Suprapubic skin (tissue), 4 donors: ENCODE measurements around the gene COL25A1.

Experiments
- CTCF ChIP-seq, 2 donors: fragments of 200-600 bp in 1 of 2; fragments of 450-650 bp in 1 of 2; sonication (generic) in 1 of 2; IDR thresholded peaks; one replicate each; pipeline ENCODE4 v1.5.1; 2016 to 2019; ENCODE audit warnings: antibody characterized with exemption in 2 of 2, mild to moderate bottlenecking in 1 of 2, moderate library complexity in 1 of 2
- EP300 ChIP-seq: sonication (generic); formaldehyde crosslinking; IDR thresholded peaks from one replicate; pipeline ENCODE4 v1.6.1; 2017; ENCODE audit warnings: antibody characterized with exemption
- POLR2A ChIP-seq, 2 donors: fragments of 450-650 bp; IDR thresholded peaks; one replicate each; pipeline ENCODE4 v1.6.1; 2017; ENCODE audit warnings: antibody characterized with exemption in 2 of 2, mild to moderate bottlenecking in 2 of 2, moderate library complexity in 2 of 2
- POLR2AphosphoS5 ChIP-seq, 3 donors: sonication (generic); formaldehyde crosslinking; IDR thresholded peaks; one replicate each; pipeline ENCODE4 v1.6.1; 2017; ENCODE audit warnings: antibody characterized with exemption in 3 of 3

- TF ChIP-seq CTCF (IDR thresholded peaks at IDR 0.05) (no peak), POLR2AphosphoS5 (IDR thresholded peaks at IDR 0.05) (no peak), POLR2A (IDR thresholded peaks at IDR 0.05) (no peak), EP300 (no peak)
Measured at GRCh38 chr4:109046471-109047201, 255.8 kb downstream of the COL25A1 start.
